ENCODE data around the gene EHBP1. TPM values are rescaled to one million over a fixed set of nuclear protein-coding genes. Genes with fewer than 3 reads are reported as not detected.

Gene EHBP1
- total and polyA plus RNA-seq, 2 experiments from 2014 or later = 27.2 to 47.9 TPM

GRCh38 chr2:62760555-62760954 is 55.0 kb downstream of the EHBP1 start (continued):
- TF ChIP-seq ZNF331 (CRISPR knock-in tag; IDR thresholded peaks at IDR 0.05; ENCODE audit: low read depth) (no peak), POLR2AphosphoS5 (IDR thresholded peaks at IDR 0.05; ENCODE audit: low read depth) (no peak), CTCF (conservative IDR thresholded peaks at IDR 0.05; ENCODE audit: low read depth in 2 of 2) (no peak), JUNB (IDR thresholded peaks at IDR 0.05; ENCODE audit: unreplicated experiment) (no peak), ZNF114 (CRISPR knock-in tag; IDR thresholded peaks at IDR 0.05) (no peak), ETS1 (IDR thresholded peaks at IDR 0.05) (no peak)

GRCh38 chr2:62765619-62766376 is 60.3 kb downstream of the EHBP1 start:
- peaks cover 11% of the 10 kb centered on the region; the same call in 2 of the 3 replicates for H3K9me3 Mint-ChIP-seq
- no peak overlapping the region for H3K4me2 ChIP-seq
- no peak overlapping the region for H2AFZ ChIP-seq
- no peaks in the 10 kb centered on the region for H3K27me3 ChIP-seq (ENCODE audit: insufficient read depth)
- peaks cover 10% of the 10 kb centered on the region; the same call in 2 of the 3 replicates for H3K4me1 Mint-ChIP-seq
- no peak overlapping the region for H3K27ac ChIP-seq (ENCODE audit: low read depth)
- no peak overlapping the region for H3K27ac Mint-ChIP-seq
- H3K4me3 Mint-ChIP-seq = no peak overlapping the region
- no peak for ATAC-seq
- no peaks in the 10 kb centered on the region for H3F3A ChIP-seq (replicated peaks; ENCODE audit: low read depth)
- H3K36me3 Mint-ChIP-seq (ENCODE audit: low read depth) = peaks cover 34% of the 10 kb centered on the region
- peaks cover 13% of the 10 kb centered on the region for H3K79me2 ChIP-seq (replicated peaks; ENCODE audit: insufficient read depth)
- H3K36me3 ChIP-seq (ENCODE audit: insufficient read depth) = no peaks in the 10 kb centered on the region
- H3K4me1 ChIP-seq (ENCODE audit: insufficient read depth) = no peaks in the 10 kb centered on the region
- DNase-seq (ENCODE audit: low spot score) = no peak
- H3K27me3 Mint-ChIP-seq (ENCODE audit: insufficient read depth, low read depth, poor library complexity) = no peaks in the 10 kb centered on the region
- H3K4me3 ChIP-seq = no peak overlapping the region
- no peak for TF ChIP-seq ZNF462 (CRISPR knock-in tag; IDR thresholded peaks at IDR 0.05)
- TF ChIP-seq ETS1 (IDR thresholded peaks at IDR 0.05) = no peak
- TF ChIP-seq NANOG (IDR thresholded peaks at IDR 0.05; ENCODE audit: borderline replicate concordance) = no peak
- no peaks in the 10 kb centered on the region for H3K9me2 ChIP-seq (ENCODE audit: insufficient read depth)
- H4K20me1 ChIP-seq (replicated peaks; ENCODE audit: insufficient read depth) = no peaks in the 10 kb centered on the region

All from GM23338 (cell line).